HepG2 (cell line): ENCODE measurements around the gene RIPOR3. TPM values are rescaled to one million over a fixed set of nuclear protein-coding genes. Genes with fewer than 3 reads are reported as not detected.
A peak's percentile ranks its signal among the peaks of the same experiment; 100 is the strongest.

Experiments
- ATAC-seq: fragments of 200-7000 bp; cut with Tn5 transposase; 3 replicates; pipeline ENCODE4 v1.9.1; 2020; ENCODE audit warnings: mild to moderate bottlenecking, moderate library complexity
- BruUV-seq: library from RNA; stranded (reverse); fragments of 400-500 nt; replicated peaks from 2 replicates; lab custom pipeline; 2021; lab: Mats Ljungman, UMichigan
- CTCF ChIA-PET: fragments of 300-600 bp; formaldehyde crosslinking; extraction: SDS; loops from one replicate; lab custom pipeline; 2021; ENCODE audit warnings: low total read pairs, inconsistent platforms, low intra/inter-chr PET ratio; lab: Yijun Ruan, JAX
- POLR2A ChIA-PET: fragments of 350-600 bp; sonication (Branson Sonifier 250); formaldehyde crosslinking; loops from one replicate; lab custom pipeline; 2020; ENCODE audit warnings: antibody characterized with exemption, inconsistent platforms; lab: Yijun Ruan, JAX
- DNase-seq: peaks from one replicate; pipeline ENCODE4 v3.0.0-alpha.2; 2015; ENCODE audit warnings: low spot score
- FAIRE-seq: peaks from 3 replicates; lab custom pipeline; 2011; peaks lifted over from hg19 to GRCh38; lab: Jason Lieb, UNC
- H2AFZ ChIP-seq: one replicate; pipeline ENCODE4 v1.6.1; 2011; ENCODE audit warnings: low read length, inconsistent platforms
- H3K27ac ChIP-seq: fragments of 300-600 bp; 3 replicates; pipeline ENCODE4 v1.8.0; 2011; ENCODE audit warnings: mixed run types, mild to moderate bottlenecking, mixed read lengths, low read length, inconsistent platforms; ENCODE audit not compliant: insufficient read depth; ENCODE audit errors: extremely low read length
- H3K27me3 ChIP-seq, 2 experiments: fragments of 200-600 bp in 1 of 2; 2 replicates in 1 of 2; 3 replicates in 1 of 2; pipeline versions ENCODE4 v1.6.0 to v1.8.0; 2011; ENCODE audit warnings: low read length in 2 of 2, mild to moderate bottlenecking in 2 of 2, moderate library complexity in 2 of 2, inconsistent platforms in 1 of 2; ENCODE audit not compliant: insufficient read depth in 2 of 2, control insufficient read depth in 1 of 2
- H3K36me3 ChIP-seq, 2 experiments: fragments of 200-600 bp in 1 of 2; replicated peaks in 1 of 2; 2 replicates in 1 of 2; 3 replicates in 1 of 2; pipeline versions ENCODE4 v1.5.1 to v1.8.0; 2011; ENCODE audit warnings: low read length in 2 of 2, inconsistent platforms in 1 of 2; ENCODE audit not compliant: insufficient read depth in 2 of 2, control insufficient read depth in 1 of 2
- H3K4me1 ChIP-seq: 2 replicates; pipeline ENCODE4 v1.5.1; 2012; ENCODE audit warnings: low read length, inconsistent platforms; ENCODE audit not compliant: insufficient read depth
- H3K4me2 ChIP-seq: 2 replicates; pipeline ENCODE4 v1.6.0; 2011; ENCODE audit warnings: low read depth, low read length, inconsistent platforms
- H3K4me3 ChIP-seq, 3 experiments: fragments of 200-600 bp in 1 of 3; sonication (generic), shearing (Covaris generic) in 1 of 3; replicated peaks in 1 of 3; 2 replicates each; pipeline ENCODE4 v1.5.1; 2011 to 2016; ENCODE audit warnings: low read length in 3 of 3, inconsistent platforms in 2 of 3, low read depth in 2 of 3, mild to moderate bottlenecking in 2 of 3, control low read depth in 1 of 3, mixed read lengths in 1 of 3; ENCODE audit not compliant: insufficient read depth in 1 of 3
- H3K79me2 ChIP-seq: one replicate; pipeline ENCODE4 v1.6.1; 2011; ENCODE audit warnings: low read length, inconsistent platforms; ENCODE audit not compliant: insufficient read depth
- H3K9ac ChIP-seq: 2 replicates; pipeline ENCODE4 v1.6.0; 2011; ENCODE audit warnings: mild to moderate bottlenecking, low read depth, low read length, inconsistent platforms; ENCODE audit not compliant: insufficient read depth
- H3K9me3 ChIP-seq: 2 replicates; pipeline ENCODE4 v1.5.1; 2012; ENCODE audit warnings: mild to moderate bottlenecking, low read length
- H4K20me1 ChIP-seq: 2 replicates; pipeline ENCODE4 v1.6.0; 2011; ENCODE audit warnings: inconsistent platforms, mild to moderate bottlenecking, low read length, moderate library complexity; ENCODE audit not compliant: insufficient read depth
- HNRNPL ChIP-seq: fragments of 200-400 bp; formaldehyde crosslinking; IDR thresholded peaks from 2 replicates; pipeline ENCODE4 v1.6.1; 2017; ENCODE audit warnings: mild to moderate bottlenecking, low read depth, low read length
- PCBP2 ChIP-seq: fragments of 200-400 bp; formaldehyde crosslinking; optimal IDR thresholded peaks from 2 replicates; pipeline ENCODE3; 2018; ENCODE audit warnings: low read length, low read depth; ENCODE audit not compliant: poor library complexity, severe bottlenecking
- SOX5 ChIP-seq: IDR thresholded peaks from 2 replicates; pipeline ENCODE4 v1.6.1; 2016; ENCODE audit warnings: borderline replicate concordance
- ZNF564 ChIP-seq: sonication (generic); formaldehyde crosslinking; IDR thresholded peaks from 2 replicates; pipeline ENCODE4 v1.8.1; 2023; ENCODE audit warnings: mild to moderate bottlenecking, missing genetic modification reagents
- ZNF770 ChIP-seq: sonication (generic); formaldehyde crosslinking; IDR thresholded peaks from 2 replicates; pipeline ENCODE4 v1.5.0; 2020; ENCODE audit warnings: mild to moderate bottlenecking, missing genetic modification reagents
- WGBS: methylation state at CpG from one replicate; pipeline ENCODE4 v1.1.6; 2017; ENCODE audit warnings: low lambda C conversion rate; 5-methylcytosine and 5-hydroxymethylcytosine counted together
- in situ Hi-C: cut with HindIII; loops from 2 replicates; pipeline ENCODE4 v1.10.0; 2017; ENCODE audit warnings: low pct_unique_long_range_greater_than_20kb; ENCODE audit not compliant: extremely low pct_ligation_motif_present
- intact Hi-C: fragments of 100-400 bp; cut with micrococcal nuclease; formaldehyde crosslinking; loops from one replicate; pipeline ENCODE4 v1.10.0; 2022; ENCODE audit not compliant: unreplicated experiment
- polyA plus RNA-seq, 8 experiments: library from polyadenylated mRNA; depleted of rRNA in 3 of 8; stranded (reverse) in 7 of 8; unstranded in 1 of 8; fragments of >200 nt; fragmentation: Illumina TruSeq in 4 of 8; extraction: Trizol in 4 of 8; gene quantifications; 2 replicates each; pipeline versions ENCODE4 v1.2.1 to v1.2.3, GENCODE V29; 2011 to 2016; ENCODE audit warnings: low read depth in 4 of 8, missing spikeins in 1 of 8, mixed read lengths in 1 of 8; ENCODE audit not compliant: insufficient read depth in 1 of 8
- total RNA-seq, 5 experiments: library from RNA; depleted of rRNA; stranded (reverse); fragments of >200 nt; fragmentation: Illumina TruSeq; extraction: Trizol; gene quantifications; 2 replicates each; pipeline ENCODE4 v1.2.3, GENCODE V29; 2016; ENCODE audit warnings: low read depth in 1 of 5
- TF ChIP-seq, protein P1 (sequence below): sonication (generic); formaldehyde crosslinking; IDR thresholded peaks from 2 replicates; pipeline ENCODE4 v1.5.0; 2020; ENCODE audit warnings: mild to moderate bottlenecking, missing genetic modification reagents

The RIPOR3 gene
- total and polyA plus RNA-seq, 2 of the 13 experiments (the other 11 are each of a cell fraction or from before 2014, with no cell fraction given) = 0.18 TPM; not detected in 1

DNA sequence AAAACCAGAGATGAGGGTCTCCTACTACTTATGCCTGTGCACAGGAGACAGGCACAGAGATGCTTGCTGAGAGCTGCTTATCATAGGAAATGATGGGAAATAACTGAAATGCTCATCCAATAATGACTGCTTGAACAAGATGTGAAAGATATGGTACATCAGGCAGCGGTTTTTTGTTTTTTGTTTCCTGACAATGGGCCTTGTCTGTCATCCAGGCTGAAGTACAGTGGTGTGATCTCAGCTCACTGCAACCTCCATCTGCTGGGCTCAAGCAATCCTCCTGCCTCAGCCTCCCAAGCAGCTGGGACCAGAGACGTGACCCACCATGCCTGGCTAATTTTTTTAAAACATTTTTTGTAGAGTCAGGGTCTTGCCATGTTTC, 1.2 kb upstream of the RIPOR3 start:
- H3K4me1 ChIP-seq = peaks cover 50% of the 10 kb centered on the region
- BruUV-seq = no TSS peak
- FAIRE-seq (no peak), DNase-seq (no peak), ATAC-seq (no peak)
- in situ Hi-C loops (no loop called here), intact Hi-C loops (no loop called here)
- H3K4me3 ChIP-seq = no peak overlapping the region
- H4K20me1 ChIP-seq = no peaks in the 10 kb centered on the region
- no peaks in the 10 kb centered on the region for H3K79me2 ChIP-seq
- no peak overlapping the region for H3K4me2 ChIP-seq
- ChIA-PET CTCF (no interaction called here), POLR2A (no interaction called here)
- no peaks in the 10 kb centered on the region for H3K36me3 ChIP-seq
- H3K9ac ChIP-seq = no peak overlapping the region
- H3K9me3 ChIP-seq = no peaks in the 10 kb centered on the region
- H2AFZ ChIP-seq = no peak overlapping the region
- no peak overlapping the region for H3K27ac ChIP-seq
- H3K27me3 ChIP-seq = peaks cover 19 to 57% of the 10 kb centered on the region in 2 experiments
- WGBS = 27% methylated on average over 2 of the region's 2 CpGs
- TF ChIP-seq ZNF770 (CRISPR knock-in tag) (peak; percentile 50; the same call in 1 of the 2 replicates), ZNF564 (CRISPR knock-in tag) (no peak)

GRCh38 chr20:50691573-50692551, 520 bp upstream of the RIPOR3 start:
- Histone ChIP-seq H3K36me3 (no peaks in the 10 kb centered on the region), H3K79me2 (no peaks in the 10 kb centered on the region), H3K4me2 (no peak overlapping the region; the same call in 1 of the 2 replicates), H3K4me1 (peaks cover 50% of the 10 kb centered on the region), H3K27ac (no peak overlapping the region), H3K4me3 (no peak overlapping the region; a peak in 1 of 6 replicates), H2AFZ (no peak overlapping the region), H3K27me3 (peaks cover 19 to 57% of the 10 kb centered on the region in 2 experiments), H3K9me3 (no peaks in the 10 kb centered on the region), H4K20me1 (no peaks in the 10 kb centered on the region), H3K9ac (no peak overlapping the region)
- in situ Hi-C loops (no loop called here), intact Hi-C loops (no loop called here)
- BruUV-seq = no TSS peak
- no peak for FAIRE-seq
- 30% methylated on average over 23 of the region's 23 CpGs for WGBS
- peak; percentile 62 for ATAC-seq
- DNase-seq = no peak
- CTCF ChIA-PET = no interaction called here
- POLR2A ChIA-PET = no interaction called here
- TF ChIP-seq PCBP2 = peak; percentile 77
- TF ChIP-seq HNRNPL = no peak
- TF ChIP-seq, protein P1, sequence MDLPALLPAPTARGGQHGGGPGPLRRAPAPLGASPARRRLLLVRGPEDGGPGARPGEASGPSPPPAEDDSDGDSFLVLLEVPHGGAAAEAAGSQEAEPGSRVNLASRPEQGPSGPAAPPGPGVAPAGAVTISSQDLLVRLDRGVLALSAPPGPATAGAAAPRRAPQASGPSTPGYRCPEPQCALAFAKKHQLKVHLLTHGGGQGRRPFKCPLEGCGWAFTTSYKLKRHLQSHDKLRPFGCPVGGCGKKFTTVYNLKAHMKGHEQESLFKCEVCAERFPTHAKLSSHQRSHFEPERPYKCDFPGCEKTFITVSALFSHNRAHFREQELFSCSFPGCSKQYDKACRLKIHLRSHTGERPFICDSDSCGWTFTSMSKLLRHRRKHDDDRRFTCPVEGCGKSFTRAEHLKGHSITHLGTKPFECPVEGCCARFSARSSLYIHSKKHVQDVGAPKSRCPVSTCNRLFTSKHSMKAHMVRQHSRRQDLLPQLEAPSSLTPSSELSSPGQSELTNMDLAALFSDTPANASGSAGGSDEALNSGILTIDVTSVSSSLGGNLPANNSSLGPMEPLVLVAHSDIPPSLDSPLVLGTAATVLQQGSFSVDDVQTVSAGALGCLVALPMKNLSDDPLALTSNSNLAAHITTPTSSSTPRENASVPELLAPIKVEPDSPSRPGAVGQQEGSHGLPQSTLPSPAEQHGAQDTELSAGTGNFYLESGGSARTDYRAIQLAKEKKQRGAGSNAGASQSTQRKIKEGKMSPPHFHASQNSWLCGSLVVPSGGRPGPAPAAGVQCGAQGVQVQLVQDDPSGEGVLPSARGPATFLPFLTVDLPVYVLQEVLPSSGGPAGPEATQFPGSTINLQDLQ = no peak
- peak; percentile 17; the same call in 1 of the 2 replicates for TF ChIP-seq SOX5 (CRISPR knock-in tag)
